NCI-H1694 treated with DMSO at 0.1 percent for 48 hours (cell line): ENCODE results near the gene KIF26A.

Experiments
- DNase-seq: peaks from one replicate; lab custom pipeline; 2025; lab: John Stamatoyannopoulos, UW

The KIF26A gene

DNA sequence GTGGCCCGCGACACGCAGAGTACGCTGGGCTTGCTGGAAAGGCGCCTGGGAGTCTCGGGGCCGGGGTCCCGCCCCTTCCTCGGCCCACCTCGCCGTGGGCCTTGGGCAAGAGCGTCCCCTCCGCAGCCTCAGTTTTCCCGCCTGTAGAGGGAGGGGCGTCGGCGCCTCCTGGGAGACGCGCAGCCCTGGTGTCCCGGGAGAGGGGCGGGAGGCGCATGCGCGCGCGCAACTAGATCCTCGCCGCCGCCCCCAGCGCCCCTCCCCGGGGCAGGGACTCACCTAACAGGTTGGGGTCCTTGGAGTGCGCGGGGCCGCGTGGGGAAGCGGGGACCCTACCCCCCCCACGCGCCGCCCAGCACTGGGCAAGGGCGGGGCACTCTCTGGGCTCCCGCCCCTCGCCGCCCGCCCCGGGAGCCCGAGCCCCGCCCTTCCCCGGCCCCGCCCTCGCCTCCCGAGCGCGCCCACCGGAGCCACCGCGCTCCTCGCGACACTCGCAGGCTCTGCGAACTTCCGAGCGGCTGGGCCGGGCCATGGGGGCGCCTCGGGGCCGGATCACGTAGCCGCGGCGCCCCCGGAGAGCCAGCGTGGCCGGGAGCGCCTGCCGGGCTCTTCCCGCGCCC is at the start of gene KIF26A:
TSS of gene KIF26A (plus strand) at position 490 of the 620 bp plus-strand sequence. CDS start 136 bp downstream, outside the sequence.
- peak; percentile 93 for DNase-seq

DNA sequence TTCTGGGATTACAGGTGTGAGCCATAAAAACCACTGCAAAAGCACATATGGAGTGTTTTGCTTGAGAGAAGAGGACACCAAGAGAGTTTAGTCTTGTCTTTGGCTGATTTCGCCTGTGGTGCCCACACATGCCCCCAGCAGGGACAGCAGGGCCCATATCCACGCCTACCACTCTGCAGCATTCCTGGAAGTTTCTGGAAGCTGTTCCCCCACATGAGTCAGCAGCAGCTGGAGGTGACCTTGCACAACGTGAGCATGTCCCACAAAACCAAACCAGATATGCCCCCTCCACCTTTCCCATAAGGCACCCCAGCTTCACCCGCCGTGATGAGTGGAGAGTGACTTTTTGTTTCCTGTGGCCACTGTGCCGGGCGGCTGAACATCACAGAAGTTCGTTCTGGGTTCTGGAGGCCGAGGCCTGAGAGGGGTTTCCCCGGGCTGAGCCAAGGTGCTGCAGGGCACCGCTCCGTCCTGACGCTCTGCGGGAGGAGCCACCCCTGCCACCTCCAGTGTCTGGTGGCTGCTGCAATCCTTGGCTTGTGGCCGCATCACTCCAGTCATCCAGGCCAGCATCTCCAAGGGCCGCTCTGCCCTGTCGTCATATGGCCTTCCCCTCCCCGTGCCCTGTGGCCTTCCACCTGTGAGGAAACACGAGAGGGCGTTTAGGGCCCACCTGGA is 48.2 kb upstream of the KIF26A start:
- no peak for DNase-seq

- peak; percentile 55 for DNase-seq
These were observed 47.1 kb upstream of the KIF26A start for GRCh38 chr14:104091061-104091926.

DNA sequence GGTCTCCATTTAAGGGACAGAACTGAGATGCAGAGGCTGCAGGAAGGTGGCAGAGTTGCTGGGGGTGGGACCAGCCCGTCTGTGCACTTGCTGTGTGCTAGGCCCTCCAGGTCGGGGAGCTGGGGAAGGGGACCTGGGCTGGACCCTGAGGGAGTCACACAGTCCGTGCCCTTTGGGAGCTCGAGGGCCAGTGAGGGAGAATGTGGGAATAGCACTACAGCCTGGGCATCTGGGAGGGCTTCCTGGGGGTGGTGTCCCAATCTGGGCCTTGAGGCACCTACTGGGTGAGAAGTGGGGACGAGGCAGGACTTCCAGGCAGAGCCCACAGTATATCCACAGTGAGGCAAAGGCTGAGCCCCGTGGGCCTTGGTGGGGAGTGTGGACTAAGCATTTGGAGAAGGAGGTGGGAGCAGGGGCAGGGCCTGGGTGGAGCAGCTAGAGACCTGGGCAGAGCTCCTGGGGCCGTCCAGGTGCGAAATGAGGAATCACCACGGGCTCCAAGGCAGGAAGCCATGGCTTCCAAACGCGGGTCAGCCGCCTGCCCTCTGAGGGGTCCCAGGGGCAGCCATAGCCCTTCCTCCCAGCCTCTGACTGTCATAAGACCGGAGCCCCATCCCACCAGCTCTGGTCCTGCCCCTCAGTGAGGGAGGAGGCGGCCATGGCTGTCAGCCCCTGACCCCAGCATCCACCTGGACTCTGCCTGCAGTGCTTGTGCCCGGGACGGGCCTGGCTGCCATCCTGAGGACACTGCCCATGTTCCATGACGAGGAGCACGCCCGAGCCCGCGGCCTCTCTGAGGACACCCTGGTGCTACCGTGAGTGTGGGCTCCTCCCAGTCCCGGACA is 46.2 kb upstream of the KIF26A start:
- no peak for DNase-seq

DNA sequence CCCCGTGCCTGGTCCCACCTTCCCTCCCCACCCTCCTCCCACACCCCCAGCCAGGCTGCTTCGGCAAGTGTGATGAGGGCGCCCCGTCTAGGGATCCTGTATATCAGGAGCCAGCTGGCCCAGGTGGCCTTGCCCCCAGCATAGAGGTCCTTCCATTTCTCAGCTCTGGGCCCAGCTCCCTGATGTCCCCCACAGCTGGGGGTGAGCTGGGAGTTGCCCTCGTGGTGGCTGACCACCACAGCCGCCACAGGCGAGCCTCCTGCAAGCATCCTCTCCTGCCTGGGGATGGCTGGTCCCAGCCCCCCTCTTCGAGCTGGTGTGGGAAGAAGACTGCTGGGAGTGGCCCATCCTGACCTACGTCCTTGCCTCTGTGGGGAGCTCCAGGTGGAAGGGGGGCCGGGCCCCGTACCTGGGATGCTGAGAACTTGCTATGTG is 45.4 kb upstream of the KIF26A start:
- DNase-seq = no peak

DNA sequence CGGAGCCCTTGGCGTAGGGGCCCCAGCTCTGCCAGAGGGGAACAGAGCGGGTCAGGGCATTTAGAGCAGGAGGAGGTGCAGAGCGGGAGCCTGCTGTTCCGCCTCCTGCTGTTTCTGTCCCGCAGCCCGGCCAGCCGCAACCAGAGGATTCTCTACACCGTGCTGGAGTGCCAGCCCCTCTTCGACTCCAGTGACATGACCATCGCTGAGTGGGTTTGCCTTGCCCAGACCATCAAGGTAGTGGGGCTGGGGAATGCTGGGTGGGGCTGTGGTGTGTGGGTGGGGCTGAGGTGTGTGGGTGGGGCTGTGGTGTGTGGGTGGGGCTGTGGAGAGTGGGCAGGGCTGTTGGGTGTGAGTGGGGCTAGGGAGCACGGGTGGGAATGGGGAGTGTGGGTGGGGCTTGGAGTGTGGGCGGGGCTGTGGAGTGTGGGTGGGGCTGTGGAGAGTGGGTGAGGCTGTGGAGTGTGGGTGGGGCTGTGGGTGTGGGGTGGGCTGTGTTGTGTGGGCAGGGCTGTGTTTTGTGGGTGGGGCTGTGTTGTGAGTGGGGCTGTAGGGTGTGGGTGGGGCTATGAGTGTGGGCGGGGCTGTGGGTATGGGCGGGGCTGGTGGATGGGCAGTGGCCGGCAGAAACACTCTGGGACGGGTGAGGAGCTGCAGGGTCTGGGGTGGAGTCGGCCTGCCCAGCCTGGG is 44.9 kb upstream of the KIF26A start:
- no peak for DNase-seq

- no peak for DNase-seq
These were observed 44.2 kb upstream of the KIF26A start for GRCh38 chr14:104094056-104094708.

- DNase-seq = peak; percentile 79
These were observed 43.5 kb upstream of the KIF26A start for GRCh38 chr14:104094709-104095425.

DNA sequence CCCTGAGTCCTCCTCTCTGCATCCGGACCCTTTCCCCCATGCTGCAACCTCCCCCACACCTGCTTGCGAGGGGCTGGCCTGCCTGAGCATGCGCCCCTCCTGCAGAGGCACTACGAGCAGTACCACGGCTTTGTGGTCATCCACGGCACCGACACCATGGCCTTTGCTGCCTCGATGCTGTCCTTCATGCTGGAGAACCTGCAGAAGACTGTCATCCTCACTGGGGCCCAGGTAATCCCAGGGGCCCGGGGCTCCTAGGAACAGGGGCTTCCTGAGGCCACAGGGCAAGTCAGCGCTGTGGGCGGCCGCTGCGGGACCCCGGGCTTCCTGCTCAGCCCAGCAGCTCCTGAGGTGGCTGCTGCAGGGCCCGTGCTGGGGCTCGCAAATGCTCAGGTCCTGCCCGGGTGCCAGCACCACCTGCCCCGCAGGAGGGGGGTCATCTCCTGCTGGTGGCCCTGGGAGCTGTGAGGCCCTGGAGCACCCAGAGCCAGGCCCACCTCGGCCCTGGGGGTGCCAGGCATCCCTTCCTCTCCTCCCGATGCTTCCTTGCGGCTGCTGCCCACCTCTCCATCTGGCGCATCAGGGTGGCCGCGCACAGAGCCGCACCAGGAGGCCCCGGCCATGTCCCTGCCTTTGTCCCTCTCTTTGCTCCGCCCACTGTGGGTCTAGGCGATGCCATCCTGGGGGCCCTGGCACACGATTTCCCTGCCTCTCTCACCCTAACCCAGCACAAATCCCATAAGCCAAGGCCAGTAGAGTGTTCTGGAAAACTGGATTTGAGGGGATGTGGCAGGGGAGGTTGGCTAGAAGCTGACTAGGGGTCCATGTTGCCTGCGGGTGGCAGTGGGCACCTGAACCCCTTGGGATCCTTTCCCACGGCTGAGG is 42.7 kb upstream of the KIF26A start:
- DNase-seq = no peak

DNA sequence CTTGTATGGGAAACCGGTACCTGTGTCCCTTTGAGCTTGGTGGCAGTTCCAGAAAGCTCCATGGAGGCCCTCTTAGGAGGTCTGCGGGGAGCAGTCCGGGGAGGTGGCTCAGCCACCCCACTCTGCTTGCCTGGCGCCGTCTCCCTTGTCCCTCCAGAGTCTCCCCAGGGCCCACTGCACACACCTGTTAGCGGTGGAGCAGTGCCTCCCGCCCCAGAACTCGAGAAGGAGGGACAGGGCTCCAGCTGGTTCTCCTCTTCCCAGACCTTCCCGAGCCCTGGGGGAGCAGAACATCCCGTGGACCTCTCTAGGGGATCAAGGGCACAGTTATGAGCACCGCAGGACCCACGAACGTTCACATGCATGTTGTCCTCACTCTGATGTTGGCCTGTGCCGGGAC is 42.1 kb upstream of the KIF26A start:
- DNase-seq = no peak

DNA sequence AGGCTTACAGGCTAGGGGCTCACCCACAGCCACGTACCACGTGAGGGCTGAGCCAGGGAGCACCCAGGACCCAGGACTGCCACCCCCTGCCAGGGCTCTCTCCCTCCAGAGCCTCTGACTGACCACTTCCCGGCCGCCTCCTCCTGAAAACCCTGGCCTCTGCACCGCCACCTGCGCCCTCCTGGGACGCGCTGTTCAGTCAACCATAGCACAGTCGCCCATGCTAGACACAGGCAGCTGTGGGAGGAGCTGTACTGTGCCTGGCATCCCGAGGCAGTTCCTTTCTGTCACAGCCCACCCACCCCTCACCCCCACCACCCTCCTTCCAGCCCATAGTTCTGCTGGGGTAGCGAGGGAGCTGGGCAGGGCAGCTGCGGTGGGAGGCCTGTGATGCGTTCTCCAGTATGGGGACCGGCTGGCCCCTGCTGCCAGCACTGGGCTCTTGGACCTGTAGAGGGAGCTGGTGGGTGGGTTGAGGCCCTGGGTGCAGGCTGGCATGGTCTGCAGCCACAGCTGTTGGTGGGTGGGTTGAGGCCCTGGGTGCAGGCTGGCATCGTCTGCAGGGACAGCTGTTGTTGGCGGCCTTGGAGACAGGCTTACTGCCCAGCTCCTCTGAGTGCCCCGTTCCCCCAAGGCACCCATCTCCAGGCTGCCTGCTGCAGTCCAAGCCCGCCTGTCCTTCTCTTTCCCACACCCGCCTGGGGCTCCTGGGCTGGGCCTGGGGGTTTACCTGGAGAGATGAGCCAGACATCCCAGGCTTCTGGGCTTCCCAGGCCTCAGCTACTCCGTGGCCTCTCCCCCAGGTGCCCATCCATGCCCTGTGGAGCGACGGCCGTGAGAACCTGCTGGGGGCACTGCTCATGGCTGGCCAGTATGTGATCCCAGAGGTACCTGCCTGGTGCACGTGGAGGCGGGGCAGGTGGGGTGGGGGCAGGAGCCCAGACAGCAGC is 41.4 kb upstream of the KIF26A start:
- peak; percentile 93 for DNase-seq

- DNase-seq = no peak
These were observed 39.9 kb upstream of the KIF26A start for GRCh38 chr14:104098272-104099095.

GRCh38 chr14:104099096-104100041 is 39.0 kb upstream of the KIF26A start:
- no peak for DNase-seq

DNA sequence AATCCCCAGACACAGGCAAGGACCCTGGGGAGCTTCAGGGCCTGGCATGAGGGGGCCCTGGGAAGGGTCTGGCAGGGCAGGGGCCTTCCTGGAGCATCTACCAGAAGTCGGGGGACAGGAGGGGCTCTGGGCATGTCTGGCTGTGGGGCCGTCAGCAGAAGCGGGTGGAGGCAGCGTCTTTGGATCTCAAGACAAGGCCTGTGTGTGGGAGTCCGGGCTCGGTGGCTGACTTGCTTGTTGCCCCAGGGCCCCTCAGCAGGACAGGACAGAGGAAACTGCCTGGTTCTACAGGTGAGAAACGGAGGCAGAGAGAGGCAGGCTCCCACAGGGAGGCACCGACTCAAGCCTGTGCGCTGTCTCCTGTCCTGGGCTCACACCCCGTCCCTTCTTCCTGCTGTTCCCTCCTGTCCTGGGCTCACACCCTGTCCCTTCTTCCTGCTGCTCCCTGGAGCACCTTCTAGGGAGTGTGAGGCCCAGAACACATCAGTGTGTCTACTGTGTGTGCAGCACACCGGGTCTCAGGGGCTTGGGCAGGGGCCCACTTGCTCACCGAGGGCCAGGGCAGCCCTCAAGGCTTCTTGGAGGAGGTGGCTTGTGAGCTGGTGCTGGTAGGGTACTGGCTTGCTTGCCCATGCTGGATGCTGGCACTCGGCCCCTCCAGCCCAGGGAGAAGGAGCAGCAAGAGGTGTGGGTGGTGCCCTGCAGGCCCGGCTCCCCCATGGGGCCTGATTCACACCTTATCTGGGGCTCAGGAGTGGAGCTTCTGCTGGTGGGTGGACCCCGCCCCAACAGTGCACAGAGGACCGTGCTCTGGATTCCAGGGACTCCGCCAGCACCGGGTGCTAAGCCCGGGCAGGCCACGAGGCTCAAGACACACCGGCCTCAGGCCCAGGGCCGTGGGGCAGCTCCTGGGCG is 38.0 kb upstream of the KIF26A start:
- no peak for DNase-seq
